PC-9 (cell line): ENCODE measurements around the gene PLEKHA4. TPM values are rescaled to one million over a fixed set of nuclear protein-coding genes. Genes with fewer than 3 reads are reported as not detected.

ENCODE experiments used
- BruUV-seq: library from RNA; stranded (reverse); fragments of 400-500 nt; replicated peaks from 2 replicates; lab custom pipeline; 2021; lab: Mats Ljungman, UMichigan
- CTCF ChIA-PET: fragments of 300-600 bp; sonication (Branson Sonifier 250); formaldehyde crosslinking; loops from one replicate; lab custom pipeline; 2022; ENCODE audit warnings: antibody characterized with exemption; lab: Charles Lee
- POLR2A ChIA-PET: fragments of 300-600 bp; sonication (Branson Sonifier 250); formaldehyde crosslinking; loops from one replicate; lab custom pipeline; 2022; ENCODE audit warnings: antibody characterized with exemption; ENCODE audit not compliant: unreplicated experiment; lab: Charles Lee
- DNase-seq, 2 experiments: peaks; one replicate each; pipeline versions ENCODE4 v3.0.0 to v3.0.0-alpha.2; 2015 to 2022; ENCODE audit warnings: mixed read lengths in 1 of 2
- H2AFZ ChIP-seq: fragments of 200-600 bp; sonication (generic); 2 replicates; pipeline ENCODE4 v1.8.1; 2017; ENCODE audit warnings: antibody characterized with exemption
- H3F3A ChIP-seq: fragments of 200-600 bp; sonication (generic); 2 replicates; pipeline ENCODE4 v1.8.1; 2017; ENCODE audit warnings: antibody characterized with exemption, mild to moderate bottlenecking, low read depth; ENCODE audit not compliant: insufficient read depth
- H3K27ac ChIP-seq: fragments of 200-600 bp; sonication (generic); 2 replicates; pipeline ENCODE4 v1.6.1; 2016; ENCODE audit warnings: mixed run types
- H3K27me3 ChIP-seq: fragments of 200-600 bp; sonication (generic); 2 replicates; pipeline ENCODE4 v1.6.1; 2016; ENCODE audit warnings: low read depth, mixed run types; ENCODE audit not compliant: insufficient read depth
- H3K36me3 ChIP-seq: fragments of 200-600 bp; sonication (generic); 2 replicates; pipeline ENCODE4 v1.6.1; 2016; ENCODE audit warnings: low read depth, mixed run types
- H3K4me1 ChIP-seq: fragments of 200-600 bp; sonication (generic); replicated peaks from 2 replicates; pipeline ENCODE4 v1.6.1; 2016; ENCODE audit warnings: mixed run types; ENCODE audit not compliant: insufficient read depth
- H3K4me2 ChIP-seq: fragments of 200-600 bp; sonication (generic); 2 replicates; pipeline ENCODE4 v1.6.1; 2017; ENCODE audit warnings: mixed run types
- H3K4me3 ChIP-seq: fragments of 200-600 bp; sonication (generic); 2 replicates; pipeline ENCODE4 v1.6.1; 2016; ENCODE audit warnings: mixed run types
- H3K79me2 ChIP-seq: fragments of 200-600 bp; sonication (generic); 2 replicates; pipeline ENCODE4 v1.6.1; 2017; ENCODE audit warnings: low read depth, mixed run types
- H3K9me2 ChIP-seq: fragments of 200-600 bp; sonication (generic); 2 replicates; pipeline ENCODE4 v1.8.1; 2017; ENCODE audit warnings: mild to moderate bottlenecking; ENCODE audit not compliant: insufficient read depth
- H3K9me3 ChIP-seq: fragments of 200-600 bp; sonication (generic); 2 replicates; pipeline ENCODE4 v1.8.1; 2016; ENCODE audit warnings: low read depth; ENCODE audit not compliant: insufficient read depth
- H4K20me1 ChIP-seq: fragments of 200-600 bp; sonication (generic); 2 replicates; pipeline ENCODE4 v1.8.1; 2017; ENCODE audit not compliant: insufficient read depth
- EZH2 ChIP-seq: fragments of 200-600 bp; sonication (generic); IDR thresholded peaks from 2 replicates; pipeline ENCODE4 v1.8.0; 2017; ENCODE audit warnings: antibody characterized with exemption, low read depth
- intact Hi-C: fragments of 100-400 bp; cut with micrococcal nuclease; formaldehyde crosslinking; loops from one replicate; pipeline ENCODE4 v1.10.0; 2022; ENCODE audit not compliant: unreplicated experiment
- total RNA-seq: library from RNA; stranded (reverse); gene quantifications from 2 replicates; pipeline ENCODE4 v1.2.3, GENCODE V29; 2021
- TF ChIP-seq, protein P1 (sequence below): fragments of 200-600 bp; sonication (generic); conservative IDR thresholded peaks from 2 replicates; pipeline ENCODE4 v1.6.1; 2017; ENCODE audit warnings: mixed run types, antibody characterized with exemption, mild to moderate bottlenecking, moderate library complexity

The PLEKHA4 gene
- total RNA-seq, 1 experiment from 2014 or later = 0.79 TPM

DNA sequence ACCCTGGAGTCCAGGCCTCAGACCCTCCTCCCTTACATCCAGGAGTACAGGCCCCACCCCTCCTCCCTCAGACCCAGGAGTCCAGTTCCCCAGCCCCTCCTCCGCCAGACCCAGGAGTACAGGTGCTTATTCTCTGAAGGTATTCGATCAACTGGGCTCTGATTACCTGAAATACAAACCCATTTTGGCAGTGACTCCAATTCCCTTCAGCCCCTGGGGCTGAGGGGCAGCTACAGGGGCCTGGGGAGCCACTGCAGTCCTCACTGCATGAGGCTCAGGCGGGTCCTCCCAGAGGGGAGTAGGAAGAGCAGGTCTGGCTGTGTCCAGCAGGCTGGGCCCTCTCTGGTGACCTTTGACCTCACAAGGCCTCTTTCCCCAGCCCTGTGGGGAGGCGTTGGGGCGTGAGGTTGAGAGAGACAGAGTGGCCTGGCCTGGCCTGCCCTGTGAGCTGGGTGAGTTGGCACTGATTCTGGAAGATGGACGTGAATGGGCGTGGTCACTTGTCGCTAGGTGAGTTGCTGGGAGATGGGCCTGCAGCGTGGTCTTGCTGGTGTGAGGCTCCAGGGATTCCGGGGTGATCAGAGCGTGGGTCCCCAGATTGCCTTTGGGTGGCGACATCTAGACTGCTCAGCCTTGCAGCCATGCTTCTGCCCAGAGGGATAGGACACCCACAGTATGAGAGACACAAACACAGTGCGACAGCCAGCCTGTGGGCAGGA, 60.7 kb downstream of the PLEKHA4 start:
- Histone ChIP-seq H3K27ac (no peak overlapping the region), H3K9me2 (no peaks in the 10 kb centered on the region), H3K4me3 (no peak overlapping the region), H2AFZ (no peak overlapping the region), H3K4me1 (peaks cover 21% of the 10 kb centered on the region), H3F3A (peaks cover 65% of the 10 kb centered on the region), H3K79me2 (no peaks in the 10 kb centered on the region), H4K20me1 (no peaks in the 10 kb centered on the region), H3K36me3 (no peaks in the 10 kb centered on the region), H3K4me2 (no peak overlapping the region), H3K9me3 (no peaks in the 10 kb centered on the region), H3K27me3 (no peaks in the 10 kb centered on the region)
- POLR2A ChIA-PET = no interaction called here
- CTCF ChIA-PET = interaction anchor here (0.7 to 1.3 kb wide), 2 partner anchors 8 to 34 kb away, joined by 3 to 5 read pairs; no protein-coding TSS in a partner anchor
- intact Hi-C loops = no loop called here
- TF ChIP-seq, protein P1, sequence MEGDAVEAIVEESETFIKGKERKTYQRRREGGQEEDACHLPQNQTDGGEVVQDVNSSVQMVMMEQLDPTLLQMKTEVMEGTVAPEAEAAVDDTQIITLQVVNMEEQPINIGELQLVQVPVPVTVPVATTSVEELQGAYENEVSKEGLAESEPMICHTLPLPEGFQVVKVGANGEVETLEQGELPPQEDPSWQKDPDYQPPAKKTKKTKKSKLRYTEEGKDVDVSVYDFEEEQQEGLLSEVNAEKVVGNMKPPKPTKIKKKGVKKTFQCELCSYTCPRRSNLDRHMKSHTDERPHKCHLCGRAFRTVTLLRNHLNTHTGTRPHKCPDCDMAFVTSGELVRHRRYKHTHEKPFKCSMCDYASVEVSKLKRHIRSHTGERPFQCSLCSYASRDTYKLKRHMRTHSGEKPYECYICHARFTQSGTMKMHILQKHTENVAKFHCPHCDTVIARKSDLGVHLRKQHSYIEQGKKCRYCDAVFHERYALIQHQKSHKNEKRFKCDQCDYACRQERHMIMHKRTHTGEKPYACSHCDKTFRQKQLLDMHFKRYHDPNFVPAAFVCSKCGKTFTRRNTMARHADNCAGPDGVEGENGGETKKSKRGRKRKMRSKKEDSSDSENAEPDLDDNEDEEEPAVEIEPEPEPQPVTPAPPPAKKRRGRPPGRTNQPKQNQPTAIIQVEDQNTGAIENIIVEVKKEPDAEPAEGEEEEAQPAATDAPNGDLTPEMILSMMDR = 0 out of 2 replicates have a peak, but pooled peaks have one; percentile 17
- no peak for TF ChIP-seq EZH2
- no TSS peak for BruUV-seq
- no peak for DNase-seq

DNA sequence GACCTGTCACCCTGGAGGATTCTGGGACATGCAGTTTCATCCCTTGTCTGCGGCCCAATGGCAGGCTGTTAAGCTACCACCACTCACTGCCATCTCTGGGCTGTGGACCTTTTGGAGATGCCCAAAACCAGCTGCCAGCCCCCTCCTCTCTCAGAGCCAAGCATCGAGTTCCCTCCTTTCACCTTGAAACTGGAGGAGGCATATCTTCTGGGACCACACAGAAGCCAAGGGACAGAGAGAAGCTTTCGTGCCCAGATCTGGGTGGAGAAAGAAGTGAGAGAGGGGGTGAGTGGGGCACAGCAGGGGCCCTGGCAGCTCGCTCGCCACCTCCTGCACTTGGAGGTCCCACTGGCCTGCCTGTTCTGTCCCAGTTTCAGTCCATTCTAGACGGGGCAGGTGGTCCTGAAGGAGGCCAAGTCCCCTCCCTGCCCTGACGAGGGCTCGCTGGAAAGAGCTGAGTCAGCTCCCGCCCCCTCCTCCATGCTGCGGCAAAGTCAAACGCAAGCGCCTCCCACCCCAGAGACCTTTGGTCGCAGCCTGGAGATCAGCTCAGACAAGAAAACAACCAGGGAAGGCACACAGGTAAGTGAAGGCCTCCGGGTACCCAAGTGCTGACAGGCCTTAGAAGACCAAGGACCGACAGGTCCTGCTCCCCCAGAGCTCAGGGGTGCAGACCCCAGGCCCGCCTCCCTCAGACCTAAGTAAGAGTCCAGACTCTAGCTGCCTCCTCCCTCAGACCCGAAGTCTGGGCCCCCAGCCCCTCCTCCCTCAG, 61.4 kb downstream of the PLEKHA4 start:
- Histone ChIP-seq H3K4me1 (peaks cover 29% of the 10 kb centered on the region), H3F3A (peaks cover 66% of the 10 kb centered on the region), H3K4me2 (no peak overlapping the region), H3K27me3 (no peaks in the 10 kb centered on the region), H2AFZ (no peak overlapping the region), H3K36me3 (no peaks in the 10 kb centered on the region), H3K4me3 (no peak overlapping the region), H3K9me3 (no peaks in the 10 kb centered on the region), H3K27ac (no peak overlapping the region), H3K9me2 (no peaks in the 10 kb centered on the region), H3K79me2 (no peaks in the 10 kb centered on the region), H4K20me1 (no peaks in the 10 kb centered on the region)
- ChIA-PET POLR2A (interaction anchor here (0.7 kb wide), 1 partner anchor 11 kb away, joined by 3 read pairs; no protein-coding TSS in a partner anchor), CTCF (interaction anchor here (0.6 to 1.3 kb wide), 2 partner anchors 35 to 258 kb away, joined by 3 to 5 read pairs; partner anchors contain the start of gene NTF4)
- intact Hi-C loops = no loop called here
- TF ChIP-seq, protein P1 = no peak
- TF ChIP-seq EZH2 = no peak
- BruUV-seq = no TSS peak
- DNase-seq = no peak

DNA sequence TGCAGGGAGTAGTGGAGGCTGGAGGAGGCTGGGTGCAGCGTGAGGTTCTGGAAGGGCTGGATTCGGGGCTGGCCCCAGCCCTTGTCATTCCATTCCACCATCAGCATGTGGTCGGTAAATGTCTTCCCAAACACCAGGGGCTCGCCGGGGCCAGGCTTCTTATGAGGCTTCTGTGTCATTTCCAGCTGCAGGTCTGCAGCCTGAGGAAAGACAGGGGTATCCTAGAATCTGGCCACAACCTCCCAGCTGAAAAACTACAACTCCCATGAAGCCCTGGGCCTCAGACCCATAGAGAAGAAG, 61.9 kb downstream of the PLEKHA4 start:
- Histone ChIP-seq H3K9me3 (no peaks in the 10 kb centered on the region), H3K4me2 (no peak overlapping the region), H3K27ac (no peak overlapping the region), H3K36me3 (no peaks in the 10 kb centered on the region), H4K20me1 (no peaks in the 10 kb centered on the region), H3K79me2 (no peaks in the 10 kb centered on the region), H3F3A (peaks cover 65% of the 10 kb centered on the region), H2AFZ (no peak overlapping the region), H3K4me1 (peaks cover 30% of the 10 kb centered on the region), H3K9me2 (no peaks in the 10 kb centered on the region), H3K27me3 (no peaks in the 10 kb centered on the region), H3K4me3 (no peak overlapping the region)
- POLR2A ChIA-PET = interaction anchor here (0.7 kb wide), 1 partner anchor 10 kb away, joined by 3 read pairs; no protein-coding TSS in a partner anchor
- no peak for DNase-seq
- TF ChIP-seq, protein P1 = no peak
- TF ChIP-seq EZH2 = no peak
- intact Hi-C loops = no loop called here
- CTCF ChIA-PET = interaction anchor here (0.6 kb wide), 1 partner anchor 258 kb away, joined by 5 read pairs; the partner anchor contains the start of gene NTF4
- no TSS peak for BruUV-seq
